HCT116 (cell line): ENCODE data around the gene CA11. TPM values are rescaled to one million over a fixed set of nuclear protein-coding genes. Genes with fewer than 3 reads are reported as not detected.

Experiments used
- ATAC-seq: fragments of 200-7000 bp; cut with Tn5 transposase; 2 replicates; pipeline ENCODE4 v1.9.1; 2020; ENCODE audit warnings: mild to moderate bottlenecking, moderate library complexity
- BruUV-seq: library from RNA; stranded (reverse); fragments of 400-500 nt; replicated peaks from 2 replicates; lab custom pipeline; 2021; lab: Mats Ljungman, UMichigan
- CTCF ChIA-PET: fragments of 300-600 bp; sonication (Branson Sonifier 250); formaldehyde crosslinking; loops from one replicate; lab custom pipeline; 2021; ENCODE audit warnings: antibody characterized with exemption; lab: Charles Lee
- POLR2A ChIA-PET: fragments of 300-600, 350-600 bp; sonication (Branson Sonifier 250); formaldehyde crosslinking; loops from one replicate; lab custom pipeline; 2021; ENCODE audit warnings: antibody characterized with exemption; lab: Charles Lee
- RAD21 ChIA-PET, 2 experiments: fragments of 300-600 bp; sonication (Branson Sonifier 250); formaldehyde crosslinking; loops; one replicate each; lab custom pipeline; 2023; ENCODE audit warnings: low total read pairs in 2 of 2; ENCODE audit not compliant: uncharacterized antibody in 2 of 2, unreplicated experiment in 2 of 2, low non-redundant PET in 1 of 2; lab: Charles Lee
- DNase-seq: peaks from one replicate; pipeline ENCODE4 v3.0.0-alpha.2; 2010; ENCODE audit warnings: low read depth, low spot score
- H2AFZ ChIP-seq: fragments of 200-600 bp; shearing (Covaris generic), sonication (generic); 2 replicates; pipeline ENCODE4 v1.6.1; 2017; ENCODE audit warnings: low read depth, mixed run types, mixed read lengths, antibody characterized with exemption, low read length; ENCODE audit not compliant: poor library complexity, severe bottlenecking
- H3K27ac ChIP-seq: 2 replicates; pipeline ENCODE4 v1.5.1; 2012; ENCODE audit warnings: low read depth, low read length
- H3K27me3 ChIP-seq: fragments of 200-600 bp; sonication (generic); 2 replicates; pipeline ENCODE4 v1.6.1; 2016; ENCODE audit warnings: mixed run types, low read length, mixed read lengths; ENCODE audit not compliant: insufficient read depth
- H3K36me3 ChIP-seq, 2 experiments: fragments of 200-500 bp in 1 of 2; fragments of 200-600 bp in 1 of 2; sonication (Bioruptor generic) in 1 of 2; sonication (generic) in 1 of 2; 2 replicates each; pipeline versions ENCODE4 v1.5.1 to v1.6.1; 2014 to 2016; ENCODE audit warnings: low read length in 2 of 2, inconsistent platforms in 1 of 2, mixed read lengths in 1 of 2, mixed run types in 1 of 2; ENCODE audit not compliant: insufficient read depth in 2 of 2, control insufficient read depth in 1 of 2
- H3K4me1 ChIP-seq, 2 experiments: fragments of 200-600 bp in 1 of 2; sonication (generic) in 1 of 2; 2 replicates each; pipeline versions ENCODE4 v1.5.1 to v1.6.1; 2012 to 2017; ENCODE audit warnings: low read length in 2 of 2, inconsistent platforms in 1 of 2, mild to moderate bottlenecking in 1 of 2, mixed read lengths in 1 of 2, mixed run types in 1 of 2, moderate library complexity in 1 of 2; ENCODE audit not compliant: insufficient read depth in 2 of 2, control insufficient read depth in 1 of 2
- H3K4me2 ChIP-seq: fragments of 200-600 bp; sonication (generic); 2 replicates; pipeline ENCODE4 v1.6.1; 2017; ENCODE audit warnings: mixed run types, low read length, mixed read lengths
- H3K4me3 ChIP-seq, 2 experiments: fragments of 200-600 bp in 1 of 2; sonication (generic) in 1 of 2; replicated peaks in 1 of 2; 2 replicates each; pipeline ENCODE4 v1.5.1; 2011 to 2016; ENCODE audit warnings: low read length in 2 of 2, control low read depth in 1 of 2, low read depth in 1 of 2, mild to moderate bottlenecking in 1 of 2, mixed read lengths in 1 of 2, mixed run types in 1 of 2
- H3K79me2 ChIP-seq: fragments of 200-600 bp; sonication (generic); 2 replicates; pipeline ENCODE4 v1.6.1; 2017; ENCODE audit warnings: mild to moderate bottlenecking, mixed run types, low read length, moderate library complexity, mixed read lengths; ENCODE audit not compliant: insufficient read depth
- H3K9ac ChIP-seq: fragments of 200-600 bp; sonication (generic); 2 replicates; pipeline ENCODE4 v1.6.1; 2016; ENCODE audit warnings: low read length, mixed read lengths
- H3K9me2 ChIP-seq: fragments of 200-600 bp; sonication (generic), shearing (Covaris generic); 2 replicates; pipeline ENCODE4 v1.6.1; 2017; ENCODE audit warnings: mixed run types, mild to moderate bottlenecking, moderate library complexity; ENCODE audit not compliant: insufficient read depth
- H3K9me3 ChIP-seq, 2 experiments: fragments of 200-500 bp in 1 of 2; fragments of 200-600 bp in 1 of 2; sonication (Bioruptor generic) in 1 of 2; sonication (generic) in 1 of 2; 2 replicates each; pipeline ENCODE4 v1.6.1; 2014 to 2017; ENCODE audit warnings: low read length in 2 of 2, mixed read lengths in 2 of 2, inconsistent platforms in 1 of 2, low read depth in 1 of 2, mild to moderate bottlenecking in 1 of 2, mixed run types in 1 of 2, moderate library complexity in 1 of 2; ENCODE audit not compliant: control insufficient read depth in 1 of 2, insufficient read depth in 1 of 2
- H4K20me1 ChIP-seq: fragments of 200-600 bp; sonication (generic), shearing (Covaris generic); 2 replicates; pipeline ENCODE4 v1.6.1; 2017; ENCODE audit warnings: mixed run types, mild to moderate bottlenecking, moderate library complexity; ENCODE audit not compliant: insufficient read depth
- CBX3 ChIP-seq: IDR thresholded peaks from 2 replicates; pipeline ENCODE4 v1.6.1; 2012; ENCODE audit warnings: low read depth
- CEBPB ChIP-seq: IDR thresholded peaks from 2 replicates; pipeline ENCODE4 v1.6.1; 2012; ENCODE audit warnings: low read depth
- CTCF ChIP-seq, 3 experiments: fragments of 200-600 bp in 1 of 3; sonication (generic) in 1 of 3; IDR thresholded peaks in 2 of 3; conservative IDR thresholded peaks in 1 of 3; 2 replicates each; pipeline ENCODE4 v1.5.1; 2012 to 2017; ENCODE audit warnings: low read depth in 2 of 3, low read length in 2 of 3, antibody characterized with exemption in 1 of 3, borderline replicate concordance in 1 of 3, control low read depth in 1 of 3, mild to moderate bottlenecking in 1 of 3, mixed read lengths in 1 of 3, mixed run types in 1 of 3, moderate library complexity in 1 of 3; ENCODE audit not compliant: insufficient read depth in 1 of 3
- ELF1 ChIP-seq: IDR thresholded peaks from 2 replicates; pipeline ENCODE4 v1.6.1; 2012; ENCODE audit warnings: low read depth, borderline replicate concordance
- EZH2 ChIP-seq: fragments of 200-600 bp; sonication (generic); IDR thresholded peaks from 2 replicates; pipeline ENCODE4 v1.6.1; 2017; ENCODE audit warnings: antibody characterized with exemption, mixed run types
- EZH2phosphoT487 ChIP-seq: fragments of 200-600 bp; IDR thresholded peaks from 2 replicates; pipeline ENCODE4 v1.6.1; 2018; ENCODE audit warnings: antibody characterized with exemption, borderline replicate concordance
- FOSL1 ChIP-seq: IDR thresholded peaks from 2 replicates; pipeline ENCODE4 v1.6.1; 2012; ENCODE audit warnings: low read depth
- JUND ChIP-seq: IDR thresholded peaks from 2 replicates; pipeline ENCODE4 v1.6.1; 2012
- MAX ChIP-seq: IDR thresholded peaks from 2 replicates; pipeline ENCODE4 v1.6.1; 2012
- POLR2A ChIP-seq: IDR thresholded peaks from 2 replicates; pipeline ENCODE4 v1.7.0; 2011; ENCODE audit warnings: borderline replicate concordance; ENCODE audit not compliant: insufficient read depth, insufficient read length; ENCODE audit errors: extremely low read depth
- RAD21 ChIP-seq: IDR thresholded peaks from 2 replicates; pipeline ENCODE4 v1.6.1; 2012; ENCODE audit warnings: low read depth, mild to moderate bottlenecking
- REST ChIP-seq: IDR thresholded peaks from 2 replicates; pipeline ENCODE4 v1.6.1; 2012; ENCODE audit warnings: low read depth
- SIN3A ChIP-seq: IDR thresholded peaks from 2 replicates; pipeline ENCODE4 v1.6.1; 2012; ENCODE audit warnings: low read depth
- YY1 ChIP-seq: IDR thresholded peaks from 2 replicates; pipeline ENCODE4 v1.6.1; 2011; ENCODE audit warnings: low read length, low read depth, moderate library complexity, mild to moderate bottlenecking; ENCODE audit not compliant: insufficient replicate concordance; ENCODE audit errors: extremely low read depth
- ZFX ChIP-seq: fragments of 450-650 bp; IDR thresholded peaks from 2 replicates; pipeline ENCODE4 v1.6.1; 2017
- ZNF274 ChIP-seq: fragments of 200-500 bp; sonication (Bioruptor generic); IDR thresholded peaks from 2 replicates; pipeline ENCODE4 v1.6.1; 2014; ENCODE audit warnings: mild to moderate bottlenecking, low read depth, low read length, inconsistent platforms
- intact Hi-C: fragments of 100-400 bp; cut with micrococcal nuclease; formaldehyde crosslinking; loops from 2 replicates; pipeline ENCODE4 v1.10.0; 2022
- total RNA-seq: library from RNA; stranded (reverse); gene quantifications from one replicate; pipeline ENCODE4 v1.2.1, GENCODE V29; 2021; ENCODE audit not compliant: unreplicated experiment

Gene CA11
- total RNA-seq, 1 experiment from 2014 or later = 29.6 TPM

GRCh38 chr19:48672994-48673393 lies 27.0 kb upstream of the CA11 start, which contains the start of gene NTN5:
Gene NTN5 (minus strand): TSS chr19:48673017. CDS start chr19:48670986, 2,031 bp downstream.
- Histone ChIP-seq H2AFZ (no peak within 1 kb of the TSS), H3K4me3 (no peak within 1 kb of the TSS), H3K4me1 (peaks cover 4 to 15% of the 10 kb centered on the region in 2 experiments), H3K27ac (no peak within 1 kb of the TSS), H3K9me3 (no peaks in the 10 kb centered on the region), H3K27me3 (no peaks in the 10 kb centered on the region), H4K20me1 (no peaks in the 10 kb centered on the region), H3K9me2 (no peaks in the 10 kb centered on the region), H3K36me3 (no peaks in the 10 kb centered on the region), H3K9ac (no peak within 1 kb of the TSS), H3K79me2 (no peaks in the 10 kb centered on the region), H3K4me2 (no peak within 1 kb of the TSS)
- BruUV-seq = no TSS peak
- TF ChIP-seq ELF1 = no peak
- TF ChIP-seq RAD21 = no peak
- TF ChIP-seq SIN3A = no peak
- TF ChIP-seq EZH2phosphoT487 = no peak
- TF ChIP-seq ZNF274 = no peak
- TF ChIP-seq EZH2 = no peak
- TF ChIP-seq CTCF (IDR thresholded peaks at IDR 0.05 in 2 of 3, conservative IDR thresholded peaks at IDR 0.05 in 1 of 3; ENCODE audit: borderline replicate concordance in 1 of 3, insufficient read depth in 1 of 3, low read depth in 2 of 3, low read length in 2 of 3) = no peak
- TF ChIP-seq ZFX = no peak
- no peak for TF ChIP-seq CBX3
- no peak for TF ChIP-seq FOSL1
- TF ChIP-seq MAX = no peak
- TF ChIP-seq CEBPB = no peak
- TF ChIP-seq YY1 = no peak
- TF ChIP-seq JUND = no peak
- no peak for TF ChIP-seq REST
- no peak for TF ChIP-seq POLR2A
- CTCF ChIA-PET = no interaction called here
- ATAC-seq (no peak), DNase-seq (no peak)
- intact Hi-C loops = no loop called here
- RAD21 ChIA-PET = no interaction called here
- POLR2A ChIA-PET = no interaction called here
